GM23338 (cell line): ENCODE measurements around the gene TRIM37. TPM values are rescaled to one million over a fixed set of nuclear protein-coding genes. Genes with fewer than 3 reads are reported as not detected.

Experiments used
- ATAC-seq: fragments of 200-7000 bp; cut with Tn5 transposase; 3 replicates; pipeline ENCODE4 v1.9.1; 2020
- DNase-seq: peaks from one replicate; pipeline ENCODE4 v3.0.0-alpha.2; 2015; ENCODE audit warnings: low spot score
- H2AFZ ChIP-seq: fragments of 200-600 bp; sonication (generic); 2 replicates; pipeline ENCODE4 v1.8.0; 2016; ENCODE audit warnings: antibody characterized with exemption, mild to moderate bottlenecking, moderate library complexity
- H3F3A ChIP-seq: fragments of 200-600 bp; sonication (generic); replicated peaks from 2 replicates; pipeline ENCODE4 v1.8.0; 2017; ENCODE audit warnings: antibody characterized with exemption, mixed run types, low read depth
- H3K27ac ChIP-seq: fragments of 200-600 bp; sonication (generic); 2 replicates; pipeline ENCODE4 v1.6.1; 2016; ENCODE audit warnings: low read depth
- H3K27me3 ChIP-seq: fragments of 200-600 bp; sonication (generic); 2 replicates; pipeline ENCODE4 v1.8.0; 2016; ENCODE audit warnings: mild to moderate bottlenecking, mixed run types, moderate library complexity; ENCODE audit not compliant: insufficient read depth
- H3K36me3 ChIP-seq: fragments of 200-600 bp; sonication (generic); 2 replicates; pipeline ENCODE4 v1.8.0; 2016; ENCODE audit warnings: mild to moderate bottlenecking; ENCODE audit not compliant: insufficient read depth
- H3K4me1 ChIP-seq: fragments of 200-600 bp; sonication (generic); 2 replicates; pipeline ENCODE4 v1.8.0; 2016; ENCODE audit warnings: mild to moderate bottlenecking, moderate library complexity; ENCODE audit not compliant: insufficient read depth
- H3K4me2 ChIP-seq: fragments of 200-600 bp; sonication (generic); 2 replicates; pipeline ENCODE4 v1.7.1; 2017; ENCODE audit warnings: mixed run types
- H3K4me3 ChIP-seq: fragments of 200-600 bp; sonication (generic); 2 replicates; pipeline ENCODE4 v1.6.1; 2016; ENCODE audit warnings: mixed run types
- H3K79me2 ChIP-seq: fragments of 200-600 bp; sonication (generic); replicated peaks from 2 replicates; pipeline ENCODE4 v1.8.0; 2017; ENCODE audit warnings: mild to moderate bottlenecking; ENCODE audit not compliant: insufficient read depth
- H3K9me2 ChIP-seq: fragments of 200-600 bp; sonication (generic); 2 replicates; pipeline ENCODE4 v1.8.0; 2017; ENCODE audit not compliant: insufficient read depth
- H4K20me1 ChIP-seq: fragments of 200-600 bp; sonication (generic); replicated peaks from 2 replicates; pipeline ENCODE4 v1.8.0; 2017; ENCODE audit warnings: mild to moderate bottlenecking; ENCODE audit not compliant: insufficient read depth
- H3K27ac Mint-ChIP-seq: 2 replicates; pipeline ENCODE4 v1.8.0; 2020; ENCODE audit warnings: inconsistent platforms, mild to moderate bottlenecking, moderate library complexity, mixed read lengths
- H3K27me3 Mint-ChIP-seq: 3 replicates; pipeline ENCODE4 v1.8.0; 2022; ENCODE audit warnings: low read depth, mild to moderate bottlenecking, moderate library complexity, mixed read lengths, inconsistent platforms; ENCODE audit not compliant: insufficient read depth, poor library complexity
- H3K36me3 Mint-ChIP-seq: 3 replicates; pipeline ENCODE4 v1.8.0; 2021; ENCODE audit warnings: low read depth, mild to moderate bottlenecking, inconsistent platforms, moderate library complexity, mixed read lengths
- H3K4me1 Mint-ChIP-seq: 3 replicates; pipeline ENCODE4 v1.8.0; 2020; ENCODE audit warnings: mild to moderate bottlenecking, inconsistent platforms, mixed read lengths
- H3K4me3 Mint-ChIP-seq: 3 replicates; pipeline ENCODE4 v1.8.0; 2021; ENCODE audit warnings: moderate library complexity, mild to moderate bottlenecking, inconsistent platforms, mixed read lengths
- H3K9me3 Mint-ChIP-seq: 3 replicates; pipeline ENCODE4 v1.8.0; 2020; ENCODE audit warnings: moderate library complexity, mild to moderate bottlenecking, inconsistent platforms, mixed read lengths
- CREB1 ChIP-seq: fragments of 250-450 bp; sonication (Bioruptor Pico); IDR thresholded peaks from 2 replicates; pipeline ENCODE4 v1.5.0; 2020; ENCODE audit warnings: low read depth, mild to moderate bottlenecking, moderate library complexity
- EZH2 ChIP-seq: fragments of 200-600 bp; sonication (generic); IDR thresholded peaks from one replicate; pipeline ENCODE4 v1.8.0; 2017; ENCODE audit warnings: antibody characterized with exemption, mild to moderate bottlenecking, low read depth; ENCODE audit not compliant: unreplicated experiment
- EZH2phosphoT487 ChIP-seq: fragments of 200-600 bp; sonication (generic); IDR thresholded peaks from one replicate; pipeline ENCODE4 v1.8.1; 2018; ENCODE audit warnings: antibody characterized with exemption; ENCODE audit not compliant: unreplicated experiment
- JUNB ChIP-seq: IDR thresholded peaks from one replicate; pipeline ENCODE4 v1.6.1; 2016; ENCODE audit warnings: antibody characterized with exemption; ENCODE audit not compliant: unreplicated experiment
- NANOG ChIP-seq: IDR thresholded peaks from 2 replicates; pipeline ENCODE4 v1.6.1; 2016; ENCODE audit warnings: antibody characterized with exemption, borderline replicate concordance
- POLR2AphosphoS5 ChIP-seq: IDR thresholded peaks from 2 replicates; pipeline ENCODE4 v1.6.1; 2016; ENCODE audit warnings: antibody characterized with exemption, low read depth
- ZNF331 ChIP-seq: fragments of 250-450 bp; sonication (Bioruptor Pico); IDR thresholded peaks from 2 replicates; pipeline ENCODE4 v1.5.0; 2020; ENCODE audit warnings: low read depth, mild to moderate bottlenecking, moderate library complexity
- polyA plus RNA-seq: library from polyadenylated mRNA; unstranded; fragments of >200 nt; fragmentation: Nextera tagmentation; extraction: Ambion mirVana; gene quantifications from 2 replicates; pipeline ENCODE4 v1.2.1, GENCODE V29; 2016
- total RNA-seq: library from RNA; depleted of rRNA; stranded (reverse); fragments of >200 nt; shearing (Covaris generic); gene quantifications from 2 replicates; pipeline ENCODE4 v1.2.3, GENCODE V29; 2014
- TF ChIP-seq, protein P1 (sequence below): fragments of 250-450 bp; sonication (Bioruptor Pico); IDR thresholded peaks from 2 replicates; pipeline ENCODE4 v1.5.0; 2020; ENCODE audit warnings: mild to moderate bottlenecking, moderate library complexity
- TF ChIP-seq, protein P2 (sequence below): IDR thresholded peaks from one replicate; pipeline ENCODE4 v1.6.1; 2018; ENCODE audit warnings: antibody characterized with exemption; ENCODE audit not compliant: unreplicated experiment

The TRIM37 gene
- total and polyA plus RNA-seq, 2 experiments from 2014 or later: 61.1 to 71.2 TPM

DNA sequence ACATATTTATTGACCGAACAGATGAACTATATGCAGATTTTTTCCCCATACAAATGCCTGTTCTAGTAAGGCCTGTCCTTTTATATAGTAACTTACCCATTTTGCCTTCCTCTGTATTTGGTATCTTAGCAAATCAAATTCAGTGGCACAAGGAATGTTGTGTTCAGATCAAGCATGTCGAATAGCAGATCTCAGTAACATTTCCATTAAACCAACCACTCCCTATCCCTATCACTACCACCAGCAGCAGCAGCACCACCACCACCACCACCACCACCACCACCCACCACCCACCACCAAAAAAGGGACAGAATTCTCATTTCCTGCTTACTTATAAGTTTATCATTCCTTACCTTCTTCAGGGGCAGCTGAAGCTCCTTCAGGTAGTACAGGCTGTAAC is 94.7 kb downstream of the TRIM37 start (continued):
- TF ChIP-seq, protein P1, sequence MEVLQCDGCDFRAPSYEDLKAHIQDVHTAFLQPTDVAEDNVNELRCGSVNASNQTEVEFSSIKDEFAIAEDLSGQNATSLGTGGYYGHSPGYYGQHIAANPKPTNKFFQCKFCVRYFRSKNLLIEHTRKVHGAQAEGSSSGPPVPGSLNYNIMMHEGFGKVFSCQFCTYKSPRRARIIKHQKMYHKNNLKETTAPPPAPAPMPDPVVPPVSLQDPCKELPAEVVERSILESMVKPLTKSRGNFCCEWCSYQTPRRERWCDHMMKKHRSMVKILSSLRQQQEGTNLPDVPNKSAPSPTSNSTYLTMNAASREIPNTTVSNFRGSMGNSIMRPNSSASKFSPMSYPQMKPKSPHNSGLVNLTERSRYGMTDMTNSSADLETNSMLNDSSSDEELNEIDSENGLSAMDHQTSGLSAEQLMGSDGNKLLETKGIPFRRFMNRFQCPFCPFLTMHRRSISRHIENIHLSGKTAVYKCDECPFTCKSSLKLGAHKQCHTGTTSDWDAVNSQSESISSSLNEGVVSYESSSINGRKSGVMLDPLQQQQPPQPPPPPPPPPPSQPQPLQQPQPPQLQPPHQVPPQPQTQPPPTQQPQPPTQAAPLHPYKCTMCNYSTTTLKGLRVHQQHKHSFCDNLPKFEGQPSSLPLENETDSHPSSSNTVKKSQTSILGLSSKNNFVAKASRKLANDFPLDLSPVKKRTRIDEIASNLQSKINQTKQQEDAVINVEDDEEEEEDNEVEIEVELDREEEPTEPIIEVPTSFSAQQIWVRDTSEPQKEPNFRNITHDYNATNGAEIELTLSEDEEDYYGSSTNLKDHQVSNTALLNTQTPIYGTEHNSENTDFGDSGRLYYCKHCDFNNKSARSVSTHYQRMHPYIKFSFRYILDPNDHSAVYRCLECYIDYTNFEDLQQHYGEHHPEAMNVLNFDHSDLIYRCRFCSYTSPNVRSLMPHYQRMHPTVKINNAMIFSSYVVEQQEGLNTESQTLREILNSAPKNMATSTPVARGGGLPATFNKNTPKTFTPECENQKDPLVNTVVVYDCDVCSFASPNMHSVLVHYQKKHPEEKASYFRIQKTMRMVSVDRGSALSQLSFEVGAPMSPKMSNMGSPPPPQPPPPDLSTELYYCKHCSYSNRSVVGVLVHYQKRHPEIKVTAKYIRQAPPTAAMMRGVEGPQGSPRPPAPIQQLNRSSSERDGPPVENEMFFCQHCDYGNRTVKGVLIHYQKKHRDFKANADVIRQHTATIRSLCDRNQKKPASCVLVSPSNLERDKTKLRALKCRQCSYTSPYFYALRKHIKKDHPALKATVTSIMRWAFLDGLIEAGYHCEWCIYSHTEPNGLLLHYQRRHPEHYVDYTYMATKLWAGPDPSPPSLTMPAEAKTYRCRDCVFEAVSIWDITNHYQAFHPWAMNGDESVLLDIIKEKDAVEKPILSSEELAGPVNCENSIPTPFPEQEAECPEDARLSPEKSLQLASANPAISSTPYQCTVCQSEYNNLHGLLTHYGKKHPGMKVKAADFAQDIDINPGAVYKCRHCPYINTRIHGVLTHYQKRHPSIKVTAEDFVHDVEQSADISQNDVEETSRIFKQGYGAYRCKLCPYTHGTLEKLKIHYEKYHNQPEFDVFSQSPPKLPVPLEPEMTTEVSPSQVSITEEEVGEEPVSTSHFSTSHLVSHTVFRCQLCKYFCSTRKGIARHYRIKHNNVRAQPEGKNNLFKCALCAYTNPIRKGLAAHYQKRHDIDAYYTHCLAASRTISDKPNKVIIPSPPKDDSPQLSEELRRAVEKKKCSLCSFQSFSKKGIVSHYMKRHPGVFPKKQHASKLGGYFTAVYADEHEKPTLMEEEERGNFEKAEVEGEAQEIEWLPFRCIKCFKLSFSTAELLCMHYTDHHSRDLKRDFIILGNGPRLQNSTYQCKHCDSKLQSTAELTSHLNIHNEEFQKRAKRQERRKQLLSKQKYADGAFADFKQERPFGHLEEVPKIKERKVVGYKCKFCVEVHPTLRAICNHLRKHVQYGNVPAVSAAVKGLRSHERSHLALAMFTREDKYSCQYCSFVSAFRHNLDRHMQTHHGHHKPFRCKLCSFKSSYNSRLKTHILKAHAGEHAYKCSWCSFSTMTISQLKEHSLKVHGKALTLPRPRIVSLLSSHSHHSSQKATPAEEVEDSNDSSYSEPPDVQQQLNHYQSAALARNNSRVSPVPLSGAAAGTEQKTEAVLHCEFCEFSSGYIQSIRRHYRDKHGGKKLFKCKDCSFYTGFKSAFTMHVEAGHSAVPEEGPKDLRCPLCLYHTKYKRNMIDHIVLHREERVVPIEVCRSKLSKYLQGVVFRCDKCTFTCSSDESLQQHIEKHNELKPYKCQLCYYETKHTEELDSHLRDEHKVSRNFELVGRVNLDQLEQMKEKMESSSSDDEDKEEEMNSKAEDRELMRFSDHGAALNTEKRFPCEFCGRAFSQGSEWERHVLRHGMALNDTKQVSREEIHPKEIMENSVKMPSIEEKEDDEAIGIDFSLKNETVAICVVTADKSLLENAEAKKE (CRISPR knock-in tag): no peak
- TF ChIP-seq POLR2AphosphoS5: no peak
- TF ChIP-seq JUNB: no peak
- no peak for TF ChIP-seq NANOG
- TF ChIP-seq CREB1: no peak
- no peak for TF ChIP-seq EZH2phosphoT487
- TF ChIP-seq, protein P2, sequence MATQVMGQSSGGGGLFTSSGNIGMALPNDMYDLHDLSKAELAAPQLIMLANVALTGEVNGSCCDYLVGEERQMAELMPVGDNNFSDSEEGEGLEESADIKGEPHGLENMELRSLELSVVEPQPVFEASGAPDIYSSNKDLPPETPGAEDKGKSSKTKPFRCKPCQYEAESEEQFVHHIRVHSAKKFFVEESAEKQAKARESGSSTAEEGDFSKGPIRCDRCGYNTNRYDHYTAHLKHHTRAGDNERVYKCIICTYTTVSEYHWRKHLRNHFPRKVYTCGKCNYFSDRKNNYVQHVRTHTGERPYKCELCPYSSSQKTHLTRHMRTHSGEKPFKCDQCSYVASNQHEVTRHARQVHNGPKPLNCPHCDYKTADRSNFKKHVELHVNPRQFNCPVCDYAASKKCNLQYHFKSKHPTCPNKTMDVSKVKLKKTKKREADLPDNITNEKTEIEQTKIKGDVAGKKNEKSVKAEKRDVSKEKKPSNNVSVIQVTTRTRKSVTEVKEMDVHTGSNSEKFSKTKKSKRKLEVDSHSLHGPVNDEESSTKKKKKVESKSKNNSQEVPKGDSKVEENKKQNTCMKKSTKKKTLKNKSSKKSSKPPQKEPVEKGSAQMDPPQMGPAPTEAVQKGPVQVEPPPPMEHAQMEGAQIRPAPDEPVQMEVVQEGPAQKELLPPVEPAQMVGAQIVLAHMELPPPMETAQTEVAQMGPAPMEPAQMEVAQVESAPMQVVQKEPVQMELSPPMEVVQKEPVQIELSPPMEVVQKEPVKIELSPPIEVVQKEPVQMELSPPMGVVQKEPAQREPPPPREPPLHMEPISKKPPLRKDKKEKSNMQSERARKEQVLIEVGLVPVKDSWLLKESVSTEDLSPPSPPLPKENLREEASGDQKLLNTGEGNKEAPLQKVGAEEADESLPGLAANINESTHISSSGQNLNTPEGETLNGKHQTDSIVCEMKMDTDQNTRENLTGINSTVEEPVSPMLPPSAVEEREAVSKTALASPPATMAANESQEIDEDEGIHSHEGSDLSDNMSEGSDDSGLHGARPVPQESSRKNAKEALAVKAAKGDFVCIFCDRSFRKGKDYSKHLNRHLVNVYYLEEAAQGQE: no peak

DNA sequence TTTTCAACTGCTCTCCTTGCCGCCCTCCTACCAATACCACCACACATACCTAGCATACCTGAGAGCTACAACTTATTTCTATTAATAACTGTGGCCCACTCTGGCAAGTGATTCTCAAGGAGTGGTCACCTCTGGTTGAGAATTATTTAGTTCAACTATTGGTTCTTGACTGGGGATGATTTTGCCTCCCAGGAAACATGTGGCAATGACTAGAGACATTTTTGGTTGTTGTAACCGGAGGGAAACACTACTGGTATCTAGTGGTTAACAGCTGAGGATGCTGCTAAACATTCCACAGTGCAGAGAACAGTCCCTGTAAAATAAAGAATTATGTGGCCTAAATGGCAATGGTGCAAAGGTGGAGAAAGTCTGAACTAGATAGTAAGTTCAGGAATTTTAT is 96.7 kb downstream of the TRIM37 start:
- no peak for DNase-seq
- TF ChIP-seq, protein P2: no peak
- TF ChIP-seq CREB1: no peak
- no peak for TF ChIP-seq EZH2
- TF ChIP-seq ZNF331 (CRISPR knock-in tag): no peak
- TF ChIP-seq JUNB: no peak
- no peak for TF ChIP-seq NANOG

More for the DNA sequence above, 96.7 kb downstream of the TRIM37 start:
- no peak overlapping the region for H3K27ac Mint-ChIP-seq
- Histone ChIP-seq H3K4me2 (no peak overlapping the region), H3K36me3 (no peaks in the 10 kb centered on the region; the same call in 1 of the 2 replicates), H3F3A (no peaks in the 10 kb centered on the region), H2AFZ (no peak overlapping the region), H3K4me1 (no peaks in the 10 kb centered on the region), H3K27ac (no peak overlapping the region), H3K79me2 (no peaks in the 10 kb centered on the region), H3K27me3 (no peaks in the 10 kb centered on the region), H4K20me1 (no peaks in the 10 kb centered on the region), H3K4me3 (no peak overlapping the region), H3K9me2 (no peaks in the 10 kb centered on the region)
- peaks cover 2% of the 10 kb centered on the region for H3K27me3 Mint-ChIP-seq
- peaks cover 18% of the 10 kb centered on the region; the same call in 2 of the 3 replicates for H3K36me3 Mint-ChIP-seq
- no peak for ATAC-seq
- H3K4me1 Mint-ChIP-seq: no peaks in the 10 kb centered on the region
- H3K4me3 Mint-ChIP-seq: no peak overlapping the region
- no peaks in the 10 kb centered on the region for H3K9me3 Mint-ChIP-seq
